WTC11 (cell line): Measurements from ENCODE around the gene HSD17B14. TPM values are rescaled to one million over a fixed set of nuclear protein-coding genes. Genes with fewer than 3 reads are reported as not detected.

Source experiments
- ATAC-seq: fragments of 200-7000 bp; cut with Tn5 transposase; 2 replicates; pipeline ENCODE4 v1.10.0; 2021; ENCODE audit warnings: mild to moderate bottlenecking, moderate library complexity
- CTCF ChIA-PET: fragments of 300-600 bp; sonication (Branson Sonifier 250); formaldehyde crosslinking; loops from one replicate; lab custom pipeline; 2021; ENCODE audit warnings: antibody characterized with exemption; lab: Charles Lee
- POLR2A ChIA-PET: fragments of 350-600 bp; sonication (Branson Sonifier 250); formaldehyde crosslinking; loops from one replicate; lab custom pipeline; 2021; ENCODE audit warnings: antibody characterized with exemption; lab: Charles Lee
- DNase-seq: peaks from one replicate; pipeline ENCODE4 v3.0.0; 2021; ENCODE audit warnings: low spot score
- H3K27ac Mint-ChIP-seq: 2 replicates; pipeline ENCODE4 v1.8.0; 2021; ENCODE audit warnings: mixed read lengths
- H3K27me3 Mint-ChIP-seq: 2 replicates; pipeline ENCODE4 v1.8.0; 2021; ENCODE audit warnings: low read depth, mild to moderate bottlenecking, moderate library complexity, mixed read lengths
- H3K36me3 Mint-ChIP-seq: 2 replicates; pipeline ENCODE4 v1.8.0; 2021; ENCODE audit warnings: mixed read lengths
- H3K4me1 Mint-ChIP-seq: 2 replicates; pipeline ENCODE4 v1.8.0; 2022; ENCODE audit warnings: mixed read lengths
- H3K4me3 Mint-ChIP-seq: 2 replicates; pipeline ENCODE4 v1.8.0; 2021; ENCODE audit warnings: mild to moderate bottlenecking, moderate library complexity, mixed read lengths
- H3K9me3 Mint-ChIP-seq: 2 replicates; pipeline ENCODE4 v1.8.0; 2021; ENCODE audit warnings: mixed read lengths
- CREB1 ChIP-seq: sonication (generic); formaldehyde crosslinking; IDR thresholded peaks from 2 replicates; pipeline ENCODE4 v1.8.0; 2023; ENCODE audit warnings: mild to moderate bottlenecking, missing genetic modification reagents
- ELF4 ChIP-seq: sonication (generic); formaldehyde crosslinking; IDR thresholded peaks from 2 replicates; pipeline ENCODE4 v1.8.1; 2022; ENCODE audit warnings: low read depth, mild to moderate bottlenecking, moderate library complexity, missing genetic modification reagents
- ESRRA ChIP-seq: sonication (generic); formaldehyde crosslinking; IDR thresholded peaks from 2 replicates; pipeline ENCODE4 v1.8.1; 2022; ENCODE audit warnings: mild to moderate bottlenecking, missing genetic modification reagents, borderline replicate concordance
- ETV6 ChIP-seq: sonication (generic); formaldehyde crosslinking; IDR thresholded peaks from 2 replicates; pipeline ENCODE4 v1.8.1; 2022; ENCODE audit warnings: mild to moderate bottlenecking, missing genetic modification reagents
- FOXJ3 ChIP-seq: sonication (generic); formaldehyde crosslinking; IDR thresholded peaks from 2 replicates; pipeline ENCODE4 v1.9.0; 2021; ENCODE audit warnings: missing genetic modification reagents, mild to moderate bottlenecking, borderline replicate concordance
- GRHL2 ChIP-seq: fragments of 250-450 bp; sonication (Bioruptor Pico); IDR thresholded peaks from 2 replicates; pipeline ENCODE4 v1.8.0; 2022; ENCODE audit warnings: mild to moderate bottlenecking, moderate library complexity; ENCODE audit not compliant: insufficient replicate concordance, severe bottlenecking
- GTF2I ChIP-seq: fragments of 250-450 bp; sonication (Bioruptor Pico); conservative IDR thresholded peaks from 2 replicates; pipeline ENCODE4 v1.4.0; 2021; ENCODE audit warnings: mild to moderate bottlenecking
- KAT7 ChIP-seq: sonication (generic); formaldehyde crosslinking; IDR thresholded peaks from 2 replicates; pipeline ENCODE4 v1.8.1; 2023; ENCODE audit warnings: missing genetic modification reagents, mild to moderate bottlenecking, borderline replicate concordance
- NFYB ChIP-seq: sonication (generic); formaldehyde crosslinking; conservative IDR thresholded peaks from 2 replicates; pipeline ENCODE4 v1.8.0; 2022; ENCODE audit warnings: low read depth, missing genetic modification reagents
- NR1H2 ChIP-seq: sonication (generic); formaldehyde crosslinking; IDR thresholded peaks from 2 replicates; pipeline ENCODE4 v1.9.0; 2021; ENCODE audit warnings: mild to moderate bottlenecking, moderate library complexity, missing genetic modification reagents
- NR3C1 ChIP-seq: sonication (generic); formaldehyde crosslinking; conservative IDR thresholded peaks from 2 replicates; pipeline ENCODE4 v1.8.1; 2023; ENCODE audit warnings: low read depth, mild to moderate bottlenecking, missing genetic modification reagents
- PRRX2 ChIP-seq: fragments of 250-450 bp; sonication (Bioruptor Pico); IDR thresholded peaks from 2 replicates; pipeline ENCODE4 v1.8.0; 2021; ENCODE audit warnings: mild to moderate bottlenecking
- SOX15 ChIP-seq: fragments of 250-450 bp; sonication (Bioruptor Pico); IDR thresholded peaks from 2 replicates; pipeline ENCODE4 v1.9.0; 2021; ENCODE audit warnings: mild to moderate bottlenecking
- ZBTB21 ChIP-seq: sonication (generic); formaldehyde crosslinking; IDR thresholded peaks from 2 replicates; pipeline ENCODE4 v1.8.1; 2023; ENCODE audit warnings: mild to moderate bottlenecking, missing genetic modification reagents, borderline replicate concordance
- ZNF138 ChIP-seq: sonication (generic); formaldehyde crosslinking; conservative IDR thresholded peaks from 2 replicates; pipeline ENCODE4 v1.8.1; 2022; ENCODE audit warnings: mild to moderate bottlenecking, moderate library complexity, missing genetic modification reagents
- ZNF317 ChIP-seq: sonication (generic); formaldehyde crosslinking; IDR thresholded peaks from 2 replicates; pipeline ENCODE4 v1.8.1; 2023; ENCODE audit warnings: low read depth, mild to moderate bottlenecking, moderate library complexity, missing genetic modification reagents, borderline replicate concordance
- ZNF423 ChIP-seq: fragments of 250-450 bp; sonication (Bioruptor Pico); IDR thresholded peaks from 2 replicates; pipeline ENCODE4 v2.1.2; 2022; ENCODE audit warnings: mild to moderate bottlenecking, moderate library complexity
- total RNA-seq: library from RNA; stranded (reverse); gene quantifications from 3 replicates; pipeline ENCODE4 v1.2.3, GENCODE V29; 2021
- TF ChIP-seq, protein P1 (sequence below): sonication (generic); formaldehyde crosslinking; IDR thresholded peaks from 2 replicates; pipeline ENCODE4 v1.8.0; 2022; ENCODE audit warnings: mild to moderate bottlenecking, missing genetic modification reagents
- TF ChIP-seq, protein P2 (sequence below): sonication (generic); formaldehyde crosslinking; IDR thresholded peaks from 2 replicates; pipeline ENCODE4 v1.8.0; 2022; ENCODE audit warnings: mild to moderate bottlenecking, missing genetic modification reagents
- TF ChIP-seq, protein P3 (sequence below): fragments of 250-450 bp; sonication (Bioruptor Pico); conservative IDR thresholded peaks from 2 replicates; pipeline ENCODE4 v1.9.0; 2021; ENCODE audit warnings: mild to moderate bottlenecking
- TF ChIP-seq, protein P4 (sequence below): fragments of 250-450 bp; sonication (Bioruptor Pico); IDR thresholded peaks from 2 replicates; pipeline ENCODE4 v1.8.0; 2021; ENCODE audit warnings: mild to moderate bottlenecking
- TF ChIP-seq, protein P5 (sequence below): sonication (generic); formaldehyde crosslinking; IDR thresholded peaks from 2 replicates; pipeline ENCODE4 v1.8.1; 2022; ENCODE audit warnings: low read depth, mild to moderate bottlenecking, moderate library complexity, missing genetic modification reagents, borderline replicate concordance
- TF ChIP-seq, protein P6 (sequence below): sonication (generic); formaldehyde crosslinking; conservative IDR thresholded peaks from 2 replicates; pipeline ENCODE4 v1.8.1; 2022; ENCODE audit warnings: mild to moderate bottlenecking, missing genetic modification reagents
- TF ChIP-seq, protein P7 (sequence below): sonication (generic); formaldehyde crosslinking; IDR thresholded peaks from 2 replicates; pipeline ENCODE4 v1.8.1; 2023; ENCODE audit warnings: mild to moderate bottlenecking, missing genetic modification reagents
- TF ChIP-seq, protein P8 (sequence below): fragments of 250-450 bp; sonication (Bioruptor Pico); IDR thresholded peaks from 2 replicates; pipeline ENCODE4 v2.1.2; 2022; ENCODE audit warnings: mild to moderate bottlenecking, moderate library complexity

The HSD17B14 gene
- total RNA-seq, 1 experiment from 2014 or later, result 11.4 TPM

DNA sequence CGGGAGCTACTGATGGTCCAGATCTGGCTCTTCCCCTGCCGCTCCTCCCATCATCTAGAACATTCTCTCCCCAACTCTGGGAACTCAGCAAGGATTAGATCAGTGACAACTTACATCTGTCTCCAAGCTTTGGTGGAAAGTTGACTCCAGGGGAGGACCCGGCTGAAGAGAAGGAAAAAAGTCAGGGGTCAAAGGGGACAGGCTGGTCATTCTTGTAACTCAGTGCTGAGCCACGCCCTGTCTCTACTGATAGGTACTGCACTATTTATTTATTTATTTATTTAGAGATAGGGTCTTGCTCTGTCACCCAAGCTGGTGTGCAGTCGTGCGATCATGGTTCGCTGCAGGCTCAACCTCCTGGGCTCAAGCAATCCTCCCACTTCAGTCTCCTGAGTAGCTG, 17.8 kb upstream of the HSD17B14 start:
- Mint-ChIP-seq H3K27ac (no peak overlapping the region), H3K9me3 (no peaks in the 10 kb centered on the region), H3K27me3 (no peaks in the 10 kb centered on the region), H3K4me3 (no peak overlapping the region), H3K36me3 (no peaks in the 10 kb centered on the region), H3K4me1 (peaks cover 1% of the 10 kb centered on the region; the same call in 1 of the 2 replicates)
- ChIA-PET CTCF (interaction anchor here (0.8 to 1.0 kb wide), 3 partner anchors 10 to 59 kb away, joined by 3 to 4 read pairs (median 3); no protein-coding TSS in a partner anchor), POLR2A (interaction anchor here (0.7 kb wide), 1 partner anchor 1620 kb away, joined by 4 read pairs; no protein-coding TSS in a partner anchor)
- DNase-seq (no peak), ATAC-seq (no peak)
- TF ChIP-seq ZNF317, result no peak
- no peak for TF ChIP-seq GTF2I (CRISPR knock-in tag)
- TF ChIP-seq, protein P1, sequence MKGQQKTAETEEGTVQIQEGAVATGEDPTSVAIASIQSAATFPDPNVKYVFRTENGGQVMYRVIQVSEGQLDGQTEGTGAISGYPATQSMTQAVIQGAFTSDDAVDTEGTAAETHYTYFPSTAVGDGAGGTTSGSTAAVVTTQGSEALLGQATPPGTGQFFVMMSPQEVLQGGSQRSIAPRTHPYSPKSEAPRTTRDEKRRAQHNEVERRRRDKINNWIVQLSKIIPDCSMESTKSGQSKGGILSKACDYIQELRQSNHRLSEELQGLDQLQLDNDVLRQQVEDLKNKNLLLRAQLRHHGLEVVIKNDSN, result no peak
- TF ChIP-seq, protein P2, sequence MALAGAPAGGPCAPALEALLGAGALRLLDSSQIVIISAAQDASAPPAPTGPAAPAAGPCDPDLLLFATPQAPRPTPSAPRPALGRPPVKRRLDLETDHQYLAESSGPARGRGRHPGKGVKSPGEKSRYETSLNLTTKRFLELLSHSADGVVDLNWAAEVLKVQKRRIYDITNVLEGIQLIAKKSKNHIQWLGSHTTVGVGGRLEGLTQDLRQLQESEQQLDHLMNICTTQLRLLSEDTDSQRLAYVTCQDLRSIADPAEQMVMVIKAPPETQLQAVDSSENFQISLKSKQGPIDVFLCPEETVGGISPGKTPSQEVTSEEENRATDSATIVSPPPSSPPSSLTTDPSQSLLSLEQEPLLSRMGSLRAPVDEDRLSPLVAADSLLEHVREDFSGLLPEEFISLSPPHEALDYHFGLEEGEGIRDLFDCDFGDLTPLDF, result no peak
- no peak for TF ChIP-seq NR3C1 (CRISPR knock-in tag)
- TF ChIP-seq NFYB (CRISPR knock-in tag), result no peak
- TF ChIP-seq, protein P3, sequence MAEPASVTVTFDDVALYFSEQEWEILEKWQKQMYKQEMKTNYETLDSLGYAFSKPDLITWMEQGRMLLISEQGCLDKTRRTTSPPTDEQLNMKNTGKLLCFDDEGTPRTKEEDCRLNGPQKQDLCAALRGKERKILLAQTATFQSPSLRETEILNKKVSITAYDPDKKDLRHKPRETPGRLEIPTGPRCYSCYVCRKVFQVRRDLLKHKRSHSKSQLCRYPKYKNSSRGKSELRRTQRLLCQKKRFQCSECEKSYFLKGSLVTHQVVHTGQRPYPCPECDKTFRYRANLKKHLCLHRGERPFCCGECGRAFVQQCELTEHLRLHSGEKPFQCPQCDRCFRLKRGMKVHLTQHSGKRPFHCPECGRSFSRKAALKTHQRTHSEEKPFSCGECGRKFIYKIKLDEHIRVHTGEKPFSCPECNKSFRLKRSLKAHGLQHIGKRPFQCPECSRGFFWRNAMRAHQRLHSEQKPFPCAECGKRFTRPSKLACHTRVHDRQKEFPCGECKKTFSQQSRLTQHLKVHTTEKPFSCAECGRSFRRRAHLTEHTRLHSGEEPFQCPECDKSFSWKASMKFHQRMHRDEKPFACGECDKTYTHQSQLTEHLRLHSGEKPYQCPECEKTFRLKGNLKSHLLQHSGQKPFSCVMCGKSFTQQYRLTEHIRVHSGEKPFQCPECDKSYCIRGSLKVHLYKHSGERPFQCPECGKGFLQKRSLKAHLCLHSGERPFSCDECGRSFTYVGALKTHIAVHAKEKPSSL (CRISPR knock-in tag), result no peak
- TF ChIP-seq, protein P4, sequence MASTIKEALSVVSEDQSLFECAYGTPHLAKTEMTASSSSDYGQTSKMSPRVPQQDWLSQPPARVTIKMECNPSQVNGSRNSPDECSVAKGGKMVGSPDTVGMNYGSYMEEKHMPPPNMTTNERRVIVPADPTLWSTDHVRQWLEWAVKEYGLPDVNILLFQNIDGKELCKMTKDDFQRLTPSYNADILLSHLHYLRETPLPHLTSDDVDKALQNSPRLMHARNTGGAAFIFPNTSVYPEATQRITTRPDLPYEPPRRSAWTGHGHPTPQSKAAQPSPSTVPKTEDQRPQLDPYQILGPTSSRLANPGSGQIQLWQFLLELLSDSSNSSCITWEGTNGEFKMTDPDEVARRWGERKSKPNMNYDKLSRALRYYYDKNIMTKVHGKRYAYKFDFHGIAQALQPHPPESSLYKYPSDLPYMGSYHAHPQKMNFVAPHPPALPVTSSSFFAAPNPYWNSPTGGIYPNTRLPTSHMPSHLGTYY (CRISPR knock-in tag), result no peak
- TF ChIP-seq KAT7, result no peak
- no peak for TF ChIP-seq ETV6
- TF ChIP-seq, protein P5, sequence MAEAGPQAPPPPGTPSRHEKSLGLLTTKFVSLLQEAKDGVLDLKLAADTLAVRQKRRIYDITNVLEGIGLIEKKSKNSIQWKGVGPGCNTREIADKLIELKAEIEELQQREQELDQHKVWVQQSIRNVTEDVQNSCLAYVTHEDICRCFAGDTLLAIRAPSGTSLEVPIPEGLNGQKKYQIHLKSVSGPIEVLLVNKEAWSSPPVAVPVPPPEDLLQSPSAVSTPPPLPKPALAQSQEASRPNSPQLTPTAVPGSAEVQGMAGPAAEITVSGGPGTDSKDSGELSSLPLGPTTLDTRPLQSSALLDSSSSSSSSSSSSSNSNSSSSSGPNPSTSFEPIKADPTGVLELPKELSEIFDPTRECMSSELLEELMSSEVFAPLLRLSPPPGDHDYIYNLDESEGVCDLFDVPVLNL (CRISPR knock-in tag), result no peak
- no peak for TF ChIP-seq ZNF423 (CRISPR knock-in tag)
- TF ChIP-seq NR1H2, result no peak
- TF ChIP-seq GRHL2 (CRISPR knock-in tag), result no peak
- TF ChIP-seq, protein P6, sequence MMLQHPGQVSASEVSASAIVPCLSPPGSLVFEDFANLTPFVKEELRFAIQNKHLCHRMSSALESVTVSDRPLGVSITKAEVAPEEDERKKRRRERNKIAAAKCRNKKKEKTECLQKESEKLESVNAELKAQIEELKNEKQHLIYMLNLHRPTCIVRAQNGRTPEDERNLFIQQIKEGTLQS (CRISPR knock-in tag), result no peak
- no peak for TF ChIP-seq ZNF138 (CRISPR knock-in tag)
- no peak for TF ChIP-seq ESRRA (CRISPR knock-in tag)
- TF ChIP-seq, all 79 proteins: peak for 0

DNA sequence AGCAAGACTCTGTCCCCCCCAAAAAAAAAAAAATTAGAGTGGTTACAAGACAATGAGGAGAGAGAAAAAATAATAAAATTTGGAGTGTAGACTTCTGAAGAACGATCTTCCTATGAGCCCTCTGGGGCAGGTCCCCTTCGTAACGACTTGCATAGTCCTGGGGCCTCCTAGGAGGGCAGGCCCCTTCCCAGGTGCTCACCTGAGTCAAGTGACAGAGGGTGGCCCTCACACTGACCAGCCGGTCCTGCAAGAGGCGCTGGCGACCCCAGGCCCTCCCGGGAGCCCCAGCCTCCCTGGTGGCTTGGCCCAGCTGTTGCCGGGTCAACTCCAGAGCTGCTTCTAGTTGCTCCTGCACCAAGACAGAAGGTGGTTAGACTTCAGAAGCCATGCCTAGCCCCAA, 17.2 kb upstream of the HSD17B14 start:
- ChIA-PET CTCF (interaction anchor here (0.9 kb wide), 1 partner anchor 9 kb away, joined by 3 read pairs; no protein-coding TSS in a partner anchor), POLR2A (interaction anchor here (0.7 kb wide), 1 partner anchor 1620 kb away, joined by 4 read pairs; no protein-coding TSS in a partner anchor)
- H3K4me3 Mint-ChIP-seq, result no peak overlapping the region
- H3K9me3 Mint-ChIP-seq, result no peaks in the 10 kb centered on the region
- H3K4me1 Mint-ChIP-seq, result no peaks in the 10 kb centered on the region
- no peak overlapping the region for H3K27ac Mint-ChIP-seq
- DNase-seq (no peak), ATAC-seq (no peak)
- H3K36me3 Mint-ChIP-seq, result no peaks in the 10 kb centered on the region
- H3K27me3 Mint-ChIP-seq, result no peaks in the 10 kb centered on the region
- TF ChIP-seq SOX15 (CRISPR knock-in tag), result no peak
- TF ChIP-seq, protein P7, sequence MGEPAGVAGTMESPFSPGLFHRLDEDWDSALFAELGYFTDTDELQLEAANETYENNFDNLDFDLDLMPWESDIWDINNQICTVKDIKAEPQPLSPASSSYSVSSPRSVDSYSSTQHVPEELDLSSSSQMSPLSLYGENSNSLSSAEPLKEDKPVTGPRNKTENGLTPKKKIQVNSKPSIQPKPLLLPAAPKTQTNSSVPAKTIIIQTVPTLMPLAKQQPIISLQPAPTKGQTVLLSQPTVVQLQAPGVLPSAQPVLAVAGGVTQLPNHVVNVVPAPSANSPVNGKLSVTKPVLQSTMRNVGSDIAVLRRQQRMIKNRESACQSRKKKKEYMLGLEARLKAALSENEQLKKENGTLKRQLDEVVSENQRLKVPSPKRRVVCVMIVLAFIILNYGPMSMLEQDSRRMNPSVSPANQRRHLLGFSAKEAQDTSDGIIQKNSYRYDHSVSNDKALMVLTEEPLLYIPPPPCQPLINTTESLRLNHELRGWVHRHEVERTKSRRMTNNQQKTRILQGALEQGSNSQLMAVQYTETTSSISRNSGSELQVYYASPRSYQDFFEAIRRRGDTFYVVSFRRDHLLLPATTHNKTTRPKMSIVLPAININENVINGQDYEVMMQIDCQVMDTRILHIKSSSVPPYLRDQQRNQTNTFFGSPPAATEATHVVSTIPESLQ, result no peak
- TF ChIP-seq FOXJ3 (CRISPR knock-in tag), result no peak
- no peak for TF ChIP-seq PRRX2 (CRISPR knock-in tag)
- no peak for TF ChIP-seq ELF4 (CRISPR knock-in tag)
- TF ChIP-seq, protein P8, sequence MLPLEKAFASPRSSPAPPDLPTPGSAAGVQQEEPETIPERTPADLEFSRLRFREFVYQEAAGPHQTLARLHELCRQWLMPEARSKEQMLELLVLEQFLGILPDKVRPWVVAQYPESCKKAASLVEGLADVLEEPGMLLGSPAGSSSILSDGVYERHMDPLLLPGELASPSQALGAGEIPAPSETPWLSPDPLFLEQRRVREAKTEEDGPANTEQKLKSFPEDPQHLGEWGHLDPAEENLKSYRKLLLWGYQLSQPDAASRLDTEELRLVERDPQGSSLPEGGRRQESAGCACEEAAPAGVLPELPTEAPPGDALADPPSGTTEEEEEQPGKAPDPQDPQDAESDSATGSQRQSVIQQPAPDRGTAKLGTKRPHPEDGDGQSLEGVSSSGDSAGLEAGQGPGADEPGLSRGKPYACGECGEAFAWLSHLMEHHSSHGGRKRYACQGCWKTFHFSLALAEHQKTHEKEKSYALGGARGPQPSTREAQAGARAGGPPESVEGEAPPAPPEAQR, result no peak
- no peak for TF ChIP-seq CREB1
- TF ChIP-seq ZBTB21 (CRISPR knock-in tag), result no peak
